Naive thymus-derived CD8-positive, alpha-beta T cell (primary cell): Measurements from ENCODE around the gene MARK4. TPM values are rescaled to one million over a fixed set of nuclear protein-coding genes. Genes with fewer than 3 reads are reported as not detected.

Source experiments
- ATAC-seq, 2 donors: fragments of 150-1000 bp; cut with Tn5 transposase in 1 of 2; sonication (Bioruptor Pico), chemical (Tn5 transposase) in 1 of 2; 1 replicate in 1 of 2; 2 replicates in 1 of 2; pipeline ENCODE4 v1.10.0; 2021; ENCODE audit warnings: mild to moderate bottlenecking in 2 of 2, moderate library complexity in 2 of 2
- POLR2A ChIA-PET: fragments of 350-600 bp; sonication (Branson Sonifier 250); formaldehyde crosslinking; loops from one replicate; lab custom pipeline; 2021; ENCODE audit warnings: antibody characterized with exemption; lab: Charles Lee
- DNase-seq, 10 donors: peaks; one replicate each; pipeline versions ENCODE4 v3.0.0 to v3.0.0-alpha.2; 2020 to 2022
- H3K27ac Mint-ChIP-seq, 10 donors: one replicate each; pipeline ENCODE4 v1.8.0; 2020 to 2022; ENCODE audit warnings: mild to moderate bottlenecking in 10 of 10, mixed read lengths in 10 of 10, moderate library complexity in 4 of 10, inconsistent platforms in 1 of 10
- H3K27me3 Mint-ChIP-seq, 5 donors: one replicate each; pipeline ENCODE4 v1.8.0; 2021 to 2022; ENCODE audit warnings: mixed read lengths in 5 of 5
- H3K36me3 Mint-ChIP-seq, 3 donors: one replicate each; pipeline ENCODE4 v1.8.0; 2020 to 2022; ENCODE audit warnings: mixed read lengths in 3 of 3, mild to moderate bottlenecking in 2 of 3, inconsistent platforms in 1 of 3
- H3K4me1 Mint-ChIP-seq, 4 donors: one replicate each; pipeline ENCODE4 v1.8.0; 2021 to 2022; ENCODE audit warnings: mixed read lengths in 4 of 4
- H3K4me3 Mint-ChIP-seq, 10 donors: one replicate each; pipeline ENCODE4 v1.8.0; 2020 to 2022; ENCODE audit warnings: mild to moderate bottlenecking in 10 of 10, mixed read lengths in 10 of 10, moderate library complexity in 6 of 10, inconsistent platforms in 1 of 10
- H3K9me3 Mint-ChIP-seq, 9 donors: one replicate each; pipeline ENCODE4 v1.8.0; 2020 to 2022; ENCODE audit warnings: mixed read lengths in 9 of 9, mild to moderate bottlenecking in 3 of 9, inconsistent platforms in 1 of 9, moderate library complexity in 1 of 9
- polyA plus RNA-seq, 3 donors: library from polyadenylated mRNA; unstranded; fragments of 300-500 nt; fragmentation: Illumina TruSeq; gene quantifications; one replicate each; pipeline ENCODE4 v1.2.3, GENCODE V29; 2021
- total RNA-seq, 8 experiments: library from RNA in 2 of 8; stranded (reverse) in 2 of 8; gene quantifications; one replicate each; pipeline ENCODE4 v1.2.3 and lab custom pipeline; 2021 to 2026

The MARK4 gene
- total and polyA plus RNA-seq, 5 experiments from 2014 or later = 0.79 to 24.9 (median 0.95) TPM

- Mint-ChIP-seq H3K27ac (no peak overlapping the region), H3K4me3 (no peak overlapping the region), H3K36me3 (peaks cover 0 to 26% (median 5%) of the 10 kb centered on the region in 3 donors), H3K4me1 (peaks cover 0 to 8% (median 2%) of the 10 kb centered on the region in 4 donors), H3K27me3 (no peaks in the 10 kb centered on the region), H3K9me3 (no peaks in the 10 kb centered on the region)
- POLR2A ChIA-PET = no interaction called here
- no peak for ATAC-seq
- no peak for DNase-seq
These were observed 100.4 kb downstream of the MARK4 start for GRCh38 chr19:45351401-45351952.

GRCh38 chr19:45352062-45352461, 101.0 kb downstream of the MARK4 start:
- POLR2A ChIA-PET = no interaction called here
- DNase-seq = no peak
- Mint-ChIP-seq H3K9me3 (no peaks in the 10 kb centered on the region), H3K4me3 (no peak overlapping the region), H3K27me3 (no peaks in the 10 kb centered on the region), H3K27ac (no peak overlapping the region), H3K4me1 (peaks cover 0 to 8% (median 2%) of the 10 kb centered on the region in 4 donors), H3K36me3 (peaks cover 0 to 26% (median 9%) of the 10 kb centered on the region in 3 donors)
- ATAC-seq = no peak

GRCh38 chr19:45352471-45352870, 101.4 kb downstream of the MARK4 start:
- Mint-ChIP-seq H3K27me3 (no peaks in the 10 kb centered on the region), H3K9me3 (no peaks in the 10 kb centered on the region), H3K4me3 (no peak overlapping the region), H3K27ac (no peak overlapping the region), H3K36me3 (peaks cover 0 to 29% (median 11%) of the 10 kb centered on the region in 3 donors), H3K4me1 (peaks cover 0 to 8% (median 2%) of the 10 kb centered on the region in 4 donors)
- no peak for DNase-seq
- ATAC-seq = no peak
- POLR2A ChIA-PET = no interaction called here

GRCh38 chr19:45352914-45353796, 102.1 kb downstream of the MARK4 start:
- DNase-seq (no peak), ATAC-seq (no peak)
- H3K36me3 Mint-ChIP-seq = peaks cover 0 to 34% (median 11%) of the 10 kb centered on the region in 3 donors
- POLR2A ChIA-PET = no interaction called here
- H3K9me3 Mint-ChIP-seq = no peaks in the 10 kb centered on the region
- peak overlapping the region in 1 of 10 donors; percentile 47 for H3K27ac Mint-ChIP-seq
- no peak overlapping the region for H3K4me3 Mint-ChIP-seq
- H3K27me3 Mint-ChIP-seq = no peaks in the 10 kb centered on the region
- H3K4me1 Mint-ChIP-seq = peaks cover 0 to 5% (median 2%) of the 10 kb centered on the region in 4 donors

- Mint-ChIP-seq H3K4me1 (peaks cover 0 to 4% (median 1%) of the 10 kb centered on the region in 4 donors), H3K36me3 (peaks cover 0 to 44% (median 11%) of the 10 kb centered on the region in 3 donors), H3K27ac (peak overlapping the region in 1 of 10 donors; percentile 38), H3K9me3 (no peaks in the 10 kb centered on the region), H3K27me3 (no peaks in the 10 kb centered on the region), H3K4me3 (no peak overlapping the region)
- DNase-seq (no peak), ATAC-seq (no peak)
- POLR2A ChIA-PET = no interaction called here
These were observed 103.3 kb downstream of the MARK4 start for GRCh38 chr19:45354241-45354842.

Other genes with a start within 250 kb of the MARK4 start
- gene RELB, start 249.8 kb upstream of the MARK4 start, total RNA-seq = 10 to 100 TPM; 30.2 to 41.6 TPM
- gene RELB, start 249.8 kb upstream of the MARK4 start, polyA plus RNA-seq = 10 to 100 TPM in 1 of 3 donors, 1 to 10 TPM in 2; 6.7 to 17.2 (median 8.3) TPM
- gene CLASRP, start 212.2 kb upstream of the MARK4 start, total RNA-seq = 100 to 1,000 TPM; 141 to 150 TPM
- gene CLASRP, start 212.2 kb upstream of the MARK4 start, polyA plus RNA-seq = 1 to 10 TPM; 2.0 to 6.7 (median 5.3) TPM
- gene ZNF296, start 174.8 kb upstream of the MARK4 start, total RNA-seq = 1 to 10 TPM; 2.3 to 2.4 TPM
- gene ZNF296, start 174.8 kb upstream of the MARK4 start, polyA plus RNA-seq = 1 to 10 TPM; 1.0 to 1.6 (median 1.1) TPM
- 10 to 100 TPM; 13.5 to 19.8 TPM for gene GEMIN7, start 172.0 kb upstream of the MARK4 start, total RNA-seq
- gene GEMIN7, start 172.0 kb upstream of the MARK4 start, polyA plus RNA-seq = 10 to 100 TPM; 44.2 to 70.0 (median 50.3) TPM
- 10 to 100 TPM; 32.9 to 33.3 TPM for gene PPP1R37, start 158.1 kb upstream of the MARK4 start, total RNA-seq
- gene PPP1R37, start 158.1 kb upstream of the MARK4 start, polyA plus RNA-seq = 1 to 10 TPM in 1 of 3 donors, under 1 TPM in 2; 0.40 to 2.0 (median 0.83) TPM
- 1 to 10 TPM in 1 of 2 experiments, under 1 TPM in 1; 0.85 to 1.0 TPM for gene NKPD1, start 90.3 kb upstream of the MARK4 start, total RNA-seq
- gene NKPD1, start 90.3 kb upstream of the MARK4 start, polyA plus RNA-seq = under 1 TPM; 0.17 to 0.47 (median 0.43) TPM
- gene TRAPPC6A, start 73.0 kb upstream of the MARK4 start, total RNA-seq = 10 to 100 TPM; 48.5 to 51.0 TPM
- 100 to 1,000 TPM; 149 to 193 (median 183) TPM for gene TRAPPC6A, start 73.0 kb upstream of the MARK4 start, polyA plus RNA-seq
- gene BLOC1S3, start 72.5 kb upstream of the MARK4 start, total RNA-seq = 10 to 100 TPM; 21.2 to 22.5 TPM
- 10 to 100 TPM in 1 of 3 donors, 1 to 10 TPM in 2; 8.4 to 14.4 (median 9.7) TPM for gene BLOC1S3, start 72.5 kb upstream of the MARK4 start, polyA plus RNA-seq
- not detected for gene EXOC3L2, start 5.9 kb upstream of the MARK4 start, total RNA-seq
- gene EXOC3L2, start 5.9 kb upstream of the MARK4 start, polyA plus RNA-seq = not detected
- not detected for gene CKM, start 71.6 kb downstream of the MARK4 start, total RNA-seq
- not detected for gene CKM, start 71.6 kb downstream of the MARK4 start, polyA plus RNA-seq
- not detected for gene KLC3, start 89.5 kb downstream of the MARK4 start, total RNA-seq
- not detected for gene KLC3, start 89.5 kb downstream of the MARK4 start, polyA plus RNA-seq
- 10 to 100 TPM; 21.5 to 23.7 TPM for gene ERCC2, start 119.3 kb downstream of the MARK4 start, total RNA-seq
- 1 to 10 TPM; 3.7 to 7.6 (median 7.0) TPM for gene ERCC2, start 119.3 kb downstream of the MARK4 start, polyA plus RNA-seq
- gene PPP1R13L, start 153.8 kb downstream of the MARK4 start, total RNA-seq = 10 to 100 TPM; 12.4 to 13.2 TPM
- 1 to 10 TPM in 2 of 3 donors, under 1 TPM in 1; 0.64 to 2.5 (median 1.2) TPM for gene PPP1R13L, start 153.8 kb downstream of the MARK4 start, polyA plus RNA-seq
- 1 to 10 TPM; 3.3 to 3.4 TPM for gene POLR1G, start 155.4 kb downstream of the MARK4 start, total RNA-seq
- gene POLR1G, start 155.4 kb downstream of the MARK4 start, polyA plus RNA-seq = 1 to 10 TPM; 2.4 to 7.4 (median 4.4) TPM
- 10 to 100 TPM; 59.2 to 61.0 TPM for gene ERCC1, start 172.6 kb downstream of the MARK4 start, total RNA-seq
- 10 to 100 TPM; 32.2 to 38.6 (median 33.7) TPM for gene ERCC1, start 172.6 kb downstream of the MARK4 start, polyA plus RNA-seq
- gene FOSB, start 216.7 kb downstream of the MARK4 start, total RNA-seq = 1 to 10 TPM; 3.5 TPM
- 10 to 100 TPM; 10.2 to 11.4 (median 11.0) TPM for gene FOSB, start 216.7 kb downstream of the MARK4 start, polyA plus RNA-seq
- 1 to 10 TPM; 1.0 to 1.8 TPM for gene RTN2, start 245.8 kb downstream of the MARK4 start, total RNA-seq
- gene RTN2, start 245.8 kb downstream of the MARK4 start, polyA plus RNA-seq = under 1 TPM in 2 of 3 donors, not detected in 1; 0.27 to 0.41 TPM
- gene PPM1N, start 247.2 kb downstream of the MARK4 start, total RNA-seq = 10 to 100 TPM; 12.4 to 15.6 TPM
- 1 to 10 TPM; 7.2 to 8.7 (median 7.7) TPM for gene PPM1N, start 247.2 kb downstream of the MARK4 start, polyA plus RNA-seq